H1 (cell line): Measurements from ENCODE around the gene PRKAR2B.

Source experiments
- CHD2 ChIP-seq: IDR thresholded peaks from 2 replicates; pipeline ENCODE4 v1.6.1; 2012; ENCODE audit warnings: low read length, improper control_type of control experiment
- CREB1 ChIP-seq: IDR thresholded peaks from 2 replicates; pipeline ENCODE4 v1.6.1; 2012; ENCODE audit warnings: inconsistent platforms
- EZH2 ChIP-seq: fragments of 200-600 bp; sonication (generic); IDR thresholded peaks from 2 replicates; pipeline ENCODE4 v1.7.1; 2012; ENCODE audit warnings: low read depth, mild to moderate bottlenecking, moderate library complexity, low read length, inconsistent platforms; ENCODE audit not compliant: severe bottlenecking
- HDAC2 ChIP-seq, 2 experiments: fragments of 300-600 bp in 1 of 2; sonication (generic) in 1 of 2; IDR thresholded peaks; 2 replicates each; pipeline ENCODE4 v1.6.1; 2011 to 2012; ENCODE audit warnings: low read depth in 2 of 2, low read length in 2 of 2, mild to moderate bottlenecking in 2 of 2, moderate library complexity in 2 of 2, borderline replicate concordance in 1 of 2, inconsistent platforms in 1 of 2
- HDAC6 ChIP-seq: IDR thresholded peaks from one replicate; pipeline ENCODE4 v1.7.1; 2012; ENCODE audit warnings: low read depth, mild to moderate bottlenecking, inconsistent platforms, low read length, moderate library complexity
- JUN ChIP-seq: IDR thresholded peaks from 2 replicates; pipeline ENCODE4 v1.6.1; 2011; ENCODE audit warnings: low read depth, mild to moderate bottlenecking, improper control_type of control experiment, low read length
- NRF1 ChIP-seq: IDR thresholded peaks from 2 replicates; pipeline ENCODE4 v1.6.1; 2011; ENCODE audit warnings: mild to moderate bottlenecking, low read depth, low read length, improper control_type of control experiment
- POLR2A ChIP-seq, 2 experiments: IDR thresholded peaks; 1 replicate in 1 of 2; 2 replicates in 1 of 2; pipeline ENCODE4 v1.6.1; 2011; ENCODE audit warnings: low read depth in 2 of 2, low read length in 2 of 2, mild to moderate bottlenecking in 2 of 2; ENCODE audit errors: control extremely low read depth in 1 of 2
- RFX5 ChIP-seq: IDR thresholded peaks from 2 replicates; pipeline ENCODE4 v1.6.1; 2011; ENCODE audit warnings: low read depth, low read length, improper control_type of control experiment, borderline replicate concordance
- SIN3A ChIP-seq, 2 experiments: IDR thresholded peaks in 1 of 2; conservative IDR thresholded peaks in 1 of 2; 2 replicates each; pipeline ENCODE4 v1.6.1; 2011 to 2012; ENCODE audit warnings: low read length in 2 of 2, improper control_type of control experiment in 1 of 2, low read depth in 1 of 2, mild to moderate bottlenecking in 1 of 2
- SUZ12 ChIP-seq: fragments of 200-600 bp; sonication (generic); IDR thresholded peaks from 2 replicates; pipeline ENCODE4 v1.6.1; 2012; ENCODE audit warnings: mild to moderate bottlenecking, inconsistent platforms, low read length, moderate library complexity, mixed read lengths
- TCF12 ChIP-seq: IDR thresholded peaks from 2 replicates; pipeline ENCODE4 v1.6.1; 2011; ENCODE audit warnings: low read depth, mild to moderate bottlenecking, low read length
- TEAD4 ChIP-seq: IDR thresholded peaks from 2 replicates; pipeline ENCODE4 v1.6.1; 2012; ENCODE audit warnings: low read depth, low read length, inconsistent platforms, mixed read lengths
- TF ChIP-seq, protein P1 (sequence below), 3 experiments: IDR thresholded peaks; 1 replicate in 2 of 3; 2 replicates in 1 of 3; pipeline versions ENCODE4 v1.5.1 to v1.6.1; 2011; ENCODE audit warnings: low read length in 3 of 3, mild to moderate bottlenecking in 3 of 3, inconsistent platforms in 2 of 3, low read depth in 1 of 3, moderate library complexity in 1 of 3; ENCODE audit not compliant: insufficient read depth in 1 of 3; ENCODE audit errors: control extremely low read depth in 1 of 3

DNA sequence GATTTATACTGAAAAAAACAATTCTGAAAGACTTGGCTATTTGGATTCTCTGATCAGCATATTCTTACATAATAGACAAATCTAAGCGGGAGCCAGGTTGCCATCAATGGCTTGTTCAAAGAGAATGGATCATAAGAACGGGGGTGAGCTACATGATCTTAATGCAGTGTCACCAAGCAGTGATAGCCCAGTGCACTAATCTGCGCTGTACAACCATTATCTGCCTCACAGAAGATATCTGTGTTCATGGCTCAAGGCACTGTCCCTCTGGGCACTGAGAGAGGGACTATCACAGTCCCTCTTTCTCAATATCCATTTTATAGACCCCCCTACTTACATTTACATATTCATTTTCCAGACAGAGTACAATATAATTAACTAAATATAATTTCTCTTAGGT, 22.9 kb upstream of the PRKAR2B start:
- TF ChIP-seq EZH2 = no peak
- TF ChIP-seq POLR2A (IDR thresholded peaks at IDR 0.05; ENCODE audit: control extremely low read depth in 1 of 2, low read depth in 2 of 2, low read length in 2 of 2) = no peak
- TF ChIP-seq, protein P1, sequence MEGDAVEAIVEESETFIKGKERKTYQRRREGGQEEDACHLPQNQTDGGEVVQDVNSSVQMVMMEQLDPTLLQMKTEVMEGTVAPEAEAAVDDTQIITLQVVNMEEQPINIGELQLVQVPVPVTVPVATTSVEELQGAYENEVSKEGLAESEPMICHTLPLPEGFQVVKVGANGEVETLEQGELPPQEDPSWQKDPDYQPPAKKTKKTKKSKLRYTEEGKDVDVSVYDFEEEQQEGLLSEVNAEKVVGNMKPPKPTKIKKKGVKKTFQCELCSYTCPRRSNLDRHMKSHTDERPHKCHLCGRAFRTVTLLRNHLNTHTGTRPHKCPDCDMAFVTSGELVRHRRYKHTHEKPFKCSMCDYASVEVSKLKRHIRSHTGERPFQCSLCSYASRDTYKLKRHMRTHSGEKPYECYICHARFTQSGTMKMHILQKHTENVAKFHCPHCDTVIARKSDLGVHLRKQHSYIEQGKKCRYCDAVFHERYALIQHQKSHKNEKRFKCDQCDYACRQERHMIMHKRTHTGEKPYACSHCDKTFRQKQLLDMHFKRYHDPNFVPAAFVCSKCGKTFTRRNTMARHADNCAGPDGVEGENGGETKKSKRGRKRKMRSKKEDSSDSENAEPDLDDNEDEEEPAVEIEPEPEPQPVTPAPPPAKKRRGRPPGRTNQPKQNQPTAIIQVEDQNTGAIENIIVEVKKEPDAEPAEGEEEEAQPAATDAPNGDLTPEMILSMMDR (IDR thresholded peaks at IDR 0.05; ENCODE audit: control extremely low read depth in 1 of 3, insufficient read depth in 1 of 3, low read depth in 1 of 3, low read length in 3 of 3) = no peak
- no peak for TF ChIP-seq SIN3A (conservative IDR thresholded peaks at IDR 0.05 in 1 of 2, IDR thresholded peaks at IDR 0.05 in 1 of 2; ENCODE audit: low read depth in 1 of 2, low read length in 2 of 2)
- no peak for TF ChIP-seq RFX5
- no peak for TF ChIP-seq JUN
- no peak for TF ChIP-seq CREB1
- no peak for TF ChIP-seq CHD2
- no peak for TF ChIP-seq SUZ12
- no peak for TF ChIP-seq HDAC2 (IDR thresholded peaks at IDR 0.05; ENCODE audit: borderline replicate concordance in 1 of 2, low read depth in 2 of 2, low read length in 2 of 2)
- TF ChIP-seq NRF1 = no peak
- TF ChIP-seq HDAC6 = no peak
- TF ChIP-seq TCF12 = no peak
- TF ChIP-seq TEAD4 = no peak
